Measurements from ENCODE around the gene GHRH. TPM values are rescaled to one million over a fixed set of nuclear protein-coding genes. Genes with fewer than 3 reads are reported as not detected.

The GHRH gene
- total and polyA plus RNA-seq, 4 donors, result not detected

- no peak for DNase-seq (ENCODE audit: low spot score)
- TF ChIP-seq FOXA1 (IDR thresholded peaks at IDR 0.05), result no peak
- no peak for TF ChIP-seq HNF4A (conservative IDR thresholded peaks at IDR 0.05)
- TF ChIP-seq ZBTB33 (IDR thresholded peaks at IDR 0.05), result no peak
- TF ChIP-seq RXRA (IDR thresholded peaks at IDR 0.05), result no peak
- TF ChIP-seq RAD21 (IDR thresholded peaks at IDR 0.05), result no peak
- no peak for TF ChIP-seq GABPA (IDR thresholded peaks at IDR 0.05 in 1 of 2, conservative IDR thresholded peaks at IDR 0.05 in 1 of 2)
- no peak for TF ChIP-seq ATF3 (IDR thresholded peaks at IDR 0.05)
- TF ChIP-seq FOXA2 (IDR thresholded peaks at IDR 0.05), result no peak
- no peak for TF ChIP-seq NR2F2 (IDR thresholded peaks at IDR 0.05)
- no peak for TF ChIP-seq SP1 (IDR thresholded peaks at IDR 0.05)
- TF ChIP-seq JUND (IDR thresholded peaks at IDR 0.05), result no peak
- no peak for TF ChIP-seq TAF1 (conservative IDR thresholded peaks at IDR 0.05)
- TF ChIP-seq HNF4G (IDR thresholded peaks at IDR 0.05), result no peak
- no peak for TF ChIP-seq REST (IDR thresholded peaks at IDR 0.05)
- no peak for TF ChIP-seq EGR1 (IDR thresholded peaks at IDR 0.05; ENCODE audit: low read depth in 2 of 2)
- TF ChIP-seq CTCF (IDR thresholded peaks at IDR 0.05; ENCODE audit: low read depth, low read length, missing input control), result no peak
- TF ChIP-seq MAX (IDR thresholded peaks at IDR 0.05), result no peak
- no peak for TF ChIP-seq YY1 (IDR thresholded peaks at IDR 0.05)
- Histone ChIP-seq H3K36me3 (ENCODE audit: control insufficient read depth in 4 of 4, insufficient read depth in 3 of 4, low read depth in 1 of 4, low read length in 3 of 4) (peaks cover 0 to 5% (median 2%) of the 10 kb centered on the region in 4 donors), H3K27me3 (ENCODE audit: control insufficient read depth in 4 of 4, insufficient read depth in 4 of 4, low read length in 3 of 4) (no peaks in the 10 kb centered on the region), H3K4me3 (ENCODE audit: low read depth in 1 of 3, low read length in 3 of 3) (no peak overlapping the region), H3K9ac (ENCODE audit: low read depth in 1 of 2, low read length in 2 of 2) (no peak overlapping the region), H3K9me3 (ENCODE audit: control insufficient read depth in 4 of 4, low read length in 3 of 4) (no peaks in the 10 kb centered on the region), H3K4me1 (ENCODE audit: control insufficient read depth in 4 of 4, insufficient read depth in 4 of 4, low read length in 3 of 4) (peaks cover 0 to 24% (median 13%) of the 10 kb centered on the region in 4 donors), H3K27ac (ENCODE audit: low read depth in 1 of 2, low read length in 2 of 2) (no peak overlapping the region)
- WGBS, result 69% methylated on average over 4 of the region's 4 CpGs
Measured at GRCh38 chr20:37288091-37288490, 26.5 kb upstream of the GHRH start.

Data from liver (tissue), 9 donors.